GM21786 (cell line): ENCODE data around the gene CISD3.

ENCODE experiments used
- ATAC-seq: cut with Tn5 transposase; IDR thresholded peaks from one replicate; pipeline ENCODE4 v1.9.1; 2021; ENCODE audit not compliant: unreplicated experiment

The CISD3 gene

GRCh38 chr17:38729886-38730525 lies at the start of gene CISD3:
Gene CISD3 (plus strand): TSS chr17:38730341. CDS start chr17:38730359, 18 bp downstream.
- peak; percentile 62 for ATAC-seq

GRCh38 chr17:38681096-38681495 lies 49.0 kb upstream of the CISD3 start:
- ATAC-seq: no peak

GRCh38 chr17:38685491-38685890 lies 44.6 kb upstream of the CISD3 start:
- ATAC-seq: no peak

GRCh38 chr17:38687286-38687685 lies 42.9 kb upstream of the CISD3 start:
- no peak for ATAC-seq

- ATAC-seq: no peak
Observed at GRCh38 chr17:38690386-38690785, 39.8 kb upstream of the CISD3 start.

- no peak for ATAC-seq
Observed at GRCh38 chr17:38691154-38691553, 39.0 kb upstream of the CISD3 start.

- ATAC-seq: no peak
Observed at GRCh38 chr17:38693700-38694329, 36.3 kb upstream of the CISD3 start.

GRCh38 chr17:38697061-38697820 lies 32.9 kb upstream of the CISD3 start:
- no peak for ATAC-seq

GRCh38 chr17:38698760-38699159 lies 31.4 kb upstream of the CISD3 start:
- ATAC-seq: no peak

GRCh38 chr17:38701504-38702165 lies 28.5 kb upstream of the CISD3 start:
- ATAC-seq: peak; percentile 21

- ATAC-seq: peak; percentile 23
Observed at GRCh38 chr17:38702166-38702915, 27.8 kb upstream of the CISD3 start.

- ATAC-seq: no peak
Observed at GRCh38 chr17:38702916-38703741, 27.0 kb upstream of the CISD3 start.

GRCh38 chr17:38703742-38704605 lies 26.2 kb upstream of the CISD3 start:
- no peak for ATAC-seq

GRCh38 chr17:38704606-38705522 lies 25.3 kb upstream of the CISD3 start, which contains the start of gene MLLT6:
Gene MLLT6 (plus strand): TSS chr17:38705273. CDS start chr17:38705633, 360 bp downstream.
- no peak for ATAC-seq

- ATAC-seq: no peak
Observed at GRCh38 chr17:38705523-38705802, 24.7 kb upstream of the CISD3 start.

- ATAC-seq: no peak
Observed at GRCh38 chr17:38705803-38706504, 24.2 kb upstream of the CISD3 start.

GRCh38 chr17:38706505-38707216 lies 23.5 kb upstream of the CISD3 start:
- ATAC-seq: no peak
